OCI-LY7 (cell line): Measurements from ENCODE around the gene HPSE. TPM values are rescaled to one million over a fixed set of nuclear protein-coding genes. Genes with fewer than 3 reads are reported as not detected.

Source experiments
- BruUV-seq: library from RNA; stranded (reverse); fragments of 400-500 nt; replicated peaks from 2 replicates; lab custom pipeline; 2021; lab: Mats Ljungman, UMichigan
- CTCF ChIA-PET: fragments of 300-600 bp; sonication (Branson Sonifier 250); formaldehyde crosslinking; loops from one replicate; lab custom pipeline; 2022; ENCODE audit warnings: antibody characterized with exemption; ENCODE audit not compliant: unreplicated experiment; lab: Charles Lee
- POLR2A ChIA-PET: fragments of 300-600 bp; sonication (Branson Sonifier 250); formaldehyde crosslinking; loops from one replicate; lab custom pipeline; 2022; ENCODE audit warnings: antibody characterized with exemption; lab: Charles Lee
- DNase-seq: peaks from one replicate; pipeline ENCODE4 v3.0.0-alpha.2; 2015; ENCODE audit warnings: low spot score
- H2AFZ ChIP-seq: fragments of 200-600 bp; sonication (generic), shearing (Covaris generic); 2 replicates; pipeline ENCODE4 v1.6.1; 2014; ENCODE audit warnings: mild to moderate bottlenecking, antibody characterized with exemption, low read length, moderate library complexity
- H3K27ac ChIP-seq: fragments of 200-600 bp; sonication (generic); 2 replicates; pipeline ENCODE4 v1.5.1; 2014; ENCODE audit warnings: mixed run types, low read depth, mild to moderate bottlenecking, moderate library complexity, low read length, inconsistent platforms; ENCODE audit not compliant: poor library complexity, severe bottlenecking
- H3K36me3 ChIP-seq: fragments of 200-600 bp; sonication (generic); 2 replicates; pipeline ENCODE4 v1.6.1; 2014; ENCODE audit warnings: mild to moderate bottlenecking, antibody characterized with exemption, low read length, moderate library complexity, mixed read lengths; ENCODE audit not compliant: insufficient read depth
- H3K4me1 ChIP-seq: fragments of 200-600 bp; sonication (generic); 2 replicates; pipeline ENCODE4 v1.5.1; 2014; ENCODE audit warnings: mild to moderate bottlenecking, low read length; ENCODE audit not compliant: insufficient read depth, poor library complexity, severe bottlenecking
- H3K4me2 ChIP-seq: fragments of 200-600 bp; sonication (generic); 2 replicates; pipeline ENCODE4 v1.6.1; 2014; ENCODE audit warnings: mild to moderate bottlenecking, low read length
- H3K4me3 ChIP-seq: fragments of 200-600 bp; sonication (generic); 2 replicates; pipeline ENCODE4 v1.5.1; 2014; ENCODE audit warnings: mild to moderate bottlenecking, low read depth, low read length; ENCODE audit not compliant: poor library complexity, severe bottlenecking
- H3K79me2 ChIP-seq: fragments of 200-600 bp; sonication (generic); 2 replicates; pipeline ENCODE4 v1.6.1; 2016; ENCODE audit warnings: low read depth, mild to moderate bottlenecking, low read length, moderate library complexity, mixed read lengths; ENCODE audit not compliant: insufficient read depth
- H3K9me2 ChIP-seq: fragments of 200-600 bp; sonication (generic); 2 replicates; pipeline ENCODE4 v1.6.1; 2016; ENCODE audit warnings: mild to moderate bottlenecking, low read length, mixed read lengths; ENCODE audit not compliant: insufficient read depth
- H3K9me3 ChIP-seq: fragments of 200-600 bp; sonication (generic); 2 replicates; pipeline ENCODE4 v1.6.1; 2014; ENCODE audit warnings: mild to moderate bottlenecking, mixed run types, low read length, mixed read lengths
- H4K20me1 ChIP-seq: fragments of 200-600 bp; sonication (generic); 2 replicates; pipeline ENCODE4 v1.6.1; 2014; ENCODE audit warnings: mild to moderate bottlenecking, antibody characterized with exemption, low read length, moderate library complexity, mixed read lengths; ENCODE audit not compliant: insufficient read depth
- CTCF ChIP-seq: fragments of 200-600 bp; sonication (generic); conservative IDR thresholded peaks from 2 replicates; pipeline ENCODE4 v1.5.1; 2014; ENCODE audit warnings: mild to moderate bottlenecking, antibody characterized with exemption, low read length, moderate library complexity, mixed read lengths
- EZH2phosphoT487 ChIP-seq: fragments of 200-600 bp; sonication (generic); IDR thresholded peaks from 2 replicates; pipeline ENCODE4 v1.6.1; 2018; ENCODE audit warnings: low read depth, borderline replicate concordance, mild to moderate bottlenecking, mixed run types, antibody characterized with exemption, low read length, moderate library complexity, mixed read lengths
- intact Hi-C: fragments of 100-400 bp; cut with micrococcal nuclease; formaldehyde crosslinking; loops from one replicate; pipeline ENCODE4 v1.10.0; 2022; ENCODE audit not compliant: unreplicated experiment
- total RNA-seq, 2 experiments: library from RNA; depleted of rRNA in 1 of 2; stranded (reverse); fragments of >200 nt in 1 of 2; shearing (Covaris generic) in 1 of 2; gene quantifications; 2 replicates each; pipeline ENCODE4 v1.2.3, GENCODE V29; 2014 to 2022

Gene HPSE
- total RNA-seq, 2 experiments from 2014 or later: 2.4 to 3.1 TPM

- Histone ChIP-seq H3K4me3 (no peak overlapping the region), H3K4me1 (peaks cover 11% of the 10 kb centered on the region), H3K9me2 (no peaks in the 10 kb centered on the region), H3K79me2 (no peaks in the 10 kb centered on the region), H3K36me3 (no peaks in the 10 kb centered on the region), H3K9me3 (no peaks in the 10 kb centered on the region), H2AFZ (no peak overlapping the region), H4K20me1 (no peaks in the 10 kb centered on the region), H3K27ac (no peak overlapping the region), H3K4me2 (no peak overlapping the region)
- no peak for TF ChIP-seq CTCF
- POLR2A ChIA-PET: interaction anchor here (0.6 to 1.5 kb wide), 3 partner anchors 11 to 243 kb away, joined by 3 to 5 read pairs (median 5); no protein-coding TSS in a partner anchor
- DNase-seq: no peak
- intact Hi-C loops: loop anchor here (5.0 kb wide), 1 partner anchor 97 kb away; the partner anchor contains the start of genes HELQ and MRPS18C
- CTCF ChIA-PET: no interaction called here
- BruUV-seq: no TSS peak
Measured at GRCh38 chr4:83360018-83360417, 25.4 kb upstream of the HPSE start.

GRCh38 chr4:83358410-83358809 lies 23.8 kb upstream of the HPSE start:
- no TSS peak for BruUV-seq
- TF ChIP-seq CTCF (no peak), EZH2phosphoT487 (no peak)
- H2AFZ ChIP-seq: no peak overlapping the region
- no peaks in the 10 kb centered on the region for H3K9me2 ChIP-seq
- no peak overlapping the region for H3K4me3 ChIP-seq
- H3K27ac ChIP-seq: no peak overlapping the region
- no peaks in the 10 kb centered on the region for H3K36me3 ChIP-seq
- no peaks in the 10 kb centered on the region for H4K20me1 ChIP-seq
- intact Hi-C loops: no loop called here
- H3K4me2 ChIP-seq: no peak overlapping the region
- DNase-seq: no peak
- H3K9me3 ChIP-seq: peaks cover 9% of the 10 kb centered on the region
- peaks cover 11% of the 10 kb centered on the region for H3K4me1 ChIP-seq
- no peaks in the 10 kb centered on the region for H3K79me2 ChIP-seq
- CTCF ChIA-PET: no interaction called here
- POLR2A ChIA-PET: interaction anchor here (0.6 to 0.9 kb wide), 4 partner anchors 14 to 710 kb away, joined by 3 to 4 read pairs (median 3); no protein-coding TSS in a partner anchor

GRCh38 chr4:83356899-83357661 lies 22.4 kb upstream of the HPSE start:
- Histone ChIP-seq H3K4me2 (no peak overlapping the region), H3K9me3 (peaks cover 10% of the 10 kb centered on the region), H3K4me3 (no peak overlapping the region), H3K9me2 (no peaks in the 10 kb centered on the region), H3K36me3 (no peaks in the 10 kb centered on the region), H3K27ac (no peak overlapping the region), H4K20me1 (no peaks in the 10 kb centered on the region), H3K79me2 (no peaks in the 10 kb centered on the region), H3K4me1 (peaks cover 7% of the 10 kb centered on the region), H2AFZ (no peak overlapping the region)
- TF ChIP-seq EZH2phosphoT487 (no peak), CTCF (no peak)
- intact Hi-C loops: no loop called here
- CTCF ChIA-PET: no interaction called here
- no peak for DNase-seq
- POLR2A ChIA-PET: interaction anchor here (0.7 to 1.0 kb wide), 3 partner anchors 13 to 789 kb away, joined by 3 to 4 read pairs (median 3); no protein-coding TSS in a partner anchor
- no TSS peak for BruUV-seq
